SU-DHL-6 (cell line): ENCODE measurements around the gene VANGL2.

ENCODE experiments used
- CTCF ChIP-seq: fragments of 200-600 bp; sonication (generic); IDR thresholded peaks from one replicate; pipeline ENCODE4 v1.5.1; 2017; ENCODE audit warnings: antibody characterized with exemption, mild to moderate bottlenecking, low read length, moderate library complexity; ENCODE audit not compliant: insufficient read depth, poor library complexity, severe bottlenecking
- EZH2phosphoT487 ChIP-seq: fragments of 200-600 bp; sonication (generic), shearing (Covaris generic); conservative IDR thresholded peaks from 2 replicates; pipeline ENCODE4 v1.6.1; 2018; ENCODE audit warnings: mild to moderate bottlenecking, antibody characterized with exemption, low read length, moderate library complexity, mixed read lengths

GRCh38 chr1:160420881-160421842, 20.8 kb downstream of the VANGL2 start:
- TF ChIP-seq CTCF (no peak), EZH2phosphoT487 (no peak)
